ENCODE results near the gene FARS2. TPM values are rescaled to one million over a fixed set of nuclear protein-coding genes. Genes with fewer than 3 reads are reported as not detected.

Gene FARS2
- total and polyA plus RNA-seq, 2 donors (not counting 1 experiment from before 2014, with no cell fraction given), result 33.0 to 35.5 TPM

DNA sequence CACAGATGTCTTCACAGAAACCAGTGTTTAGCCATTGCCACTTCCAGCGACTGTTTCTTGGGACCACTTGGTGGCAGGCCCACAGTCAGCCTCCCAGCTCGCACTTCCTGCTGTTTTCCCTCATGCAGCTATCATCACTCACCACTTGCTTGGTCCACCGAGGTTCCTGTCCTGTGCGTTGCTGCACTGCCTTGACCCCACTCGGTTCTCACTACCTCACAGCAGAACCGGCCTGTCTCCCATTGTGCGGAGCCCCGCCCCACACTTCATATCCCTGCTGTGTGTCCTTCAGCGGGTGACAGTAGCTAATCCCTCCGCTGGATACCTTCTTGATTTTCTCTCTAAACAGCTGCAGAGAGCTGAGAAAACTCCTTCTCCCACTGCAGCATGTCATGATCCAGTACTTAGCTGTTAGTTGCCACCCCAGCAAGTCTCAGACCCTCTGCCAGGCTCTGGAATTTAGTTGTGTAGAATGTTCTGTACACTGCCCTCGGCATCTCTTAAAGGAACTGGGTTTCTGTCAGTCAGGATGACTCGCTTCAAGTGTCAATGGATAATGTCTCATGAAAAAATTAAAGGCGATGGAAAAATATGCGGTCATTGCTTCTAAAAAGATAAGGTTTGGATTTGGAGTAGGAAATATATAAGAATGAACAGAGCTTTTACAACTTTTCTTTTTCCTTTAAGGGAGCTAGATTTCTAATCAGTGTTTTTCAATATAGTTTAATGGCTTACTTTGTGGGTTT is 208.0 kb downstream of the FARS2 start:
- intact Hi-C loops (cut with micrococcal nuclease), result no loop called here
- Mint-ChIP-seq H3K27ac (no peak overlapping the region), H3K9me3 (ENCODE audit: insufficient read depth) (no peaks in the 10 kb centered on the region), H3K4me1 (no peaks in the 10 kb centered on the region), H3K27me3 (no peaks in the 10 kb centered on the region), H3K4me3 (no peak overlapping the region)
- TF ChIP-seq EZH2 (IDR thresholded peaks at IDR 0.05; ENCODE audit: borderline replicate concordance, insufficient read depth, low read depth, low read length, poor library complexity, severe bottlenecking), result no peak
- TF ChIP-seq, protein P1, sequence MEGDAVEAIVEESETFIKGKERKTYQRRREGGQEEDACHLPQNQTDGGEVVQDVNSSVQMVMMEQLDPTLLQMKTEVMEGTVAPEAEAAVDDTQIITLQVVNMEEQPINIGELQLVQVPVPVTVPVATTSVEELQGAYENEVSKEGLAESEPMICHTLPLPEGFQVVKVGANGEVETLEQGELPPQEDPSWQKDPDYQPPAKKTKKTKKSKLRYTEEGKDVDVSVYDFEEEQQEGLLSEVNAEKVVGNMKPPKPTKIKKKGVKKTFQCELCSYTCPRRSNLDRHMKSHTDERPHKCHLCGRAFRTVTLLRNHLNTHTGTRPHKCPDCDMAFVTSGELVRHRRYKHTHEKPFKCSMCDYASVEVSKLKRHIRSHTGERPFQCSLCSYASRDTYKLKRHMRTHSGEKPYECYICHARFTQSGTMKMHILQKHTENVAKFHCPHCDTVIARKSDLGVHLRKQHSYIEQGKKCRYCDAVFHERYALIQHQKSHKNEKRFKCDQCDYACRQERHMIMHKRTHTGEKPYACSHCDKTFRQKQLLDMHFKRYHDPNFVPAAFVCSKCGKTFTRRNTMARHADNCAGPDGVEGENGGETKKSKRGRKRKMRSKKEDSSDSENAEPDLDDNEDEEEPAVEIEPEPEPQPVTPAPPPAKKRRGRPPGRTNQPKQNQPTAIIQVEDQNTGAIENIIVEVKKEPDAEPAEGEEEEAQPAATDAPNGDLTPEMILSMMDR (IDR thresholded peaks at IDR 0.05), result no peak
- CTCF ChIA-PET, result interaction anchor here (0.9 to 2.5 kb wide), 8 partner anchors 12 to 1078 kb away, joined by 3 to 25 read pairs (median 3); no protein-coding TSS in a partner anchor
- Histone ChIP-seq H3K36me3 (replicated peaks in 1 of 2; ENCODE audit: control extremely low read depth in 1 of 2, control insufficient read depth in 1 of 2, extremely low read depth in 1 of 2, insufficient read depth in 2 of 2, low read length in 1 of 2) (no peaks in the 10 kb centered on the region), H3K9me3 (ENCODE audit: control extremely low read depth in 1 of 3, control insufficient read depth in 2 of 3, insufficient read depth in 1 of 3, low read length in 2 of 3) (no peaks in the 10 kb centered on the region), H3K79me2 (ENCODE audit: control insufficient read depth, insufficient read depth, low read length) (no peaks in the 10 kb centered on the region), H3K27me3 (replicated peaks in 1 of 4; ENCODE audit: control extremely low read depth in 1 of 4, control insufficient read depth in 3 of 4, insufficient read depth in 4 of 4, low read length in 3 of 4) (no peaks in the 10 kb centered on the region), H4K20me1 (ENCODE audit: control insufficient read depth, insufficient read depth, low read length, poor library complexity, severe bottlenecking) (no peaks in the 10 kb centered on the region), H3K9ac (ENCODE audit: low read length) (no peak overlapping the region), H2AFZ (ENCODE audit: insufficient read depth, low read depth, low read length, poor library complexity, severe bottlenecking) (no peak overlapping the region), H3K4me1 (ENCODE audit: control insufficient read depth in 2 of 2, insufficient read depth in 2 of 2, low read length in 2 of 2) (peaks cover 3 to 4% of the 10 kb centered on the region in 2 donors), H3K4me2 (replicated peaks; ENCODE audit: low read depth, low read length, poor library complexity, severe bottlenecking) (no peak overlapping the region), H3K27ac (ENCODE audit: low read length in 2 of 2) (no peak overlapping the region), H3K4me3 (ENCODE audit: control extremely low read depth in 1 of 5, extremely low read depth in 1 of 5, insufficient read depth in 1 of 5, low read depth in 2 of 5, low read length in 4 of 5) (no peak overlapping the region)
- no peak for ATAC-seq (ENCODE audit: low read depth)
- POLR2A ChIA-PET, result no interaction called here
- DNase-seq, result no peak
- WGBS (ENCODE audit: insufficient coverage), result 93% methylated on average over 12 of the region's 14 CpGs

DNA sequence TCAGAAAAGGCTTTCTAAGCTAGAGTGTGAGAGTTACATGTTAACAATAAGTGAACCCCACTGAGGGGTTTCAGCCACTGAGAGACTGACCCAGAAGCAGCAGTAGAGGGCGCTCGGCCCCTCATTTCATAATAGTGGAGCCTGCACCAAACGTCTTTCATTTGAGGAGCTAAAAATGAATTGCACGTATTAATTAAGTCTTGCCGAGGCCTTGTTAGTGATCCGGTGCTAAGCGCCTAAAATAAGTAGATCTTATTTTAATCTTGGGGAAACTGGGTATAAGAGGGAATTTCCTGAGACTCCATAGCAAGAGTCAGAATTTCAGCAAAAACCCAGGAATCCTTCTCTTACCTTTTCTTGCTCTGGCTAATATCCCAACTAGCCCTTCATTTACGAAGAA is 209.7 kb downstream of the FARS2 start:
- intact Hi-C loops (cut with micrococcal nuclease), result loop anchor here (1.0 to 10.0 kb wide), 4 partner anchors 294 to 1076 kb away; no protein-coding TSS in a partner anchor
- Histone ChIP-seq H3K9ac (ENCODE audit: low read length) (no peak overlapping the region), H3K4me2 (replicated peaks; ENCODE audit: low read depth, low read length, poor library complexity, severe bottlenecking) (peak overlapping the region; percentile 19), H3K36me3 (replicated peaks in 1 of 2; ENCODE audit: control extremely low read depth in 1 of 2, control insufficient read depth in 1 of 2, extremely low read depth in 1 of 2, insufficient read depth in 2 of 2, low read length in 1 of 2) (no peaks in the 10 kb centered on the region), H3K9me3 (ENCODE audit: control extremely low read depth in 1 of 3, control insufficient read depth in 2 of 3, insufficient read depth in 1 of 3, low read length in 2 of 3) (no peaks in the 10 kb centered on the region), H3K27me3 (replicated peaks in 1 of 4; ENCODE audit: control extremely low read depth in 1 of 4, control insufficient read depth in 3 of 4, insufficient read depth in 4 of 4, low read length in 3 of 4) (no peaks in the 10 kb centered on the region), H3K4me3 (ENCODE audit: control extremely low read depth in 1 of 5, extremely low read depth in 1 of 5, insufficient read depth in 1 of 5, low read depth in 2 of 5, low read length in 4 of 5) (no peak overlapping the region), H3K79me2 (ENCODE audit: control insufficient read depth, insufficient read depth, low read length) (no peaks in the 10 kb centered on the region), H3K4me1 (ENCODE audit: control insufficient read depth in 2 of 2, insufficient read depth in 2 of 2, low read length in 2 of 2) (peaks cover 3 to 4% of the 10 kb centered on the region in 2 donors), H4K20me1 (ENCODE audit: control insufficient read depth, insufficient read depth, low read length, poor library complexity, severe bottlenecking) (no peaks in the 10 kb centered on the region), H3K27ac (ENCODE audit: low read length in 2 of 2) (no peak overlapping the region), H2AFZ (ENCODE audit: insufficient read depth, low read depth, low read length, poor library complexity, severe bottlenecking) (no peak overlapping the region)
- WGBS (ENCODE audit: insufficient coverage), result 0% methylated on average over 2 of the region's 8 CpGs
- H3K4me1 Mint-ChIP-seq, result no peaks in the 10 kb centered on the region
- no peak overlapping the region for H3K27ac Mint-ChIP-seq
- no peaks in the 10 kb centered on the region for H3K27me3 Mint-ChIP-seq
- ChIA-PET POLR2A (interaction anchor here (0.6 kb wide), 1 partner anchor 420 kb away, joined by 3 read pairs; no protein-coding TSS in a partner anchor), CTCF (interaction anchor here (0.5 to 2.5 kb wide), 56 partner anchors 11 to 1080 kb away, joined by 3 to 38 read pairs (median 4); no protein-coding TSS in a partner anchor)
- TF ChIP-seq EZH2 (IDR thresholded peaks at IDR 0.05; ENCODE audit: borderline replicate concordance, insufficient read depth, low read depth, low read length, poor library complexity, severe bottlenecking), result no peak
- TF ChIP-seq, protein P1 (IDR thresholded peaks at IDR 0.05), result peak; percentile 91
- DNase-seq, result peak; percentile 67
- no peak overlapping the region for H3K4me3 Mint-ChIP-seq
- no peaks in the 10 kb centered on the region for H3K9me3 Mint-ChIP-seq (ENCODE audit: insufficient read depth)
- ATAC-seq (ENCODE audit: low read depth), result peak; percentile 71
